Right atrium auricular region (tissue), 2 donors: ENCODE data around the gene ZCCHC13. TPM values are rescaled to one million over a fixed set of nuclear protein-coding genes. Genes with fewer than 3 reads are reported as not detected.

Source experiments
- DNase-seq: peaks from one replicate; pipeline ENCODE4 v3.0.0-alpha.2; 2019; ENCODE audit warnings: low spot score
- H3K27ac ChIP-seq, 2 donors: fragments of 200-600 bp; sonication (generic); 1 replicate in 1 of 2; 2 replicates in 1 of 2; pipeline ENCODE4 v1.5.1; 2016 to 2019
- H3K27me3 ChIP-seq, 2 donors: fragments of 200-600 bp; sonication (generic); one replicate each; pipeline versions ENCODE4 v1.5.1 to v1.6.0; 2017 to 2019
- H3K36me3 ChIP-seq: fragments of 200-600 bp; sonication (generic); one replicate; pipeline ENCODE4 v1.5.1; 2016
- H3K4me1 ChIP-seq, 2 donors: fragments of 200-600 bp; sonication (generic); one replicate each; pipeline versions ENCODE4 v1.5.1 to v1.6.0; 2017 to 2019
- H3K4me3 ChIP-seq, 2 donors: fragments of 200-600 bp; sonication (generic); 1 replicate in 1 of 2; 2 replicates in 1 of 2; pipeline ENCODE4 v1.5.1; 2017 to 2019; ENCODE audit warnings: mild to moderate bottlenecking in 1 of 2, moderate library complexity in 1 of 2
- H3K9me3 ChIP-seq, 2 donors: fragments of 200-600 bp; sonication (generic); one replicate each; pipeline ENCODE4 v1.5.1; 2019
- CTCF ChIP-seq, 2 donors: fragments of 200-600 bp; sonication (generic); IDR thresholded peaks; one replicate each; pipeline ENCODE4 v1.5.1; 2019; ENCODE audit warnings: antibody characterized with exemption in 2 of 2
- total RNA-seq, 2 donors: library from RNA; depleted of rRNA; stranded (reverse); fragments of >200 nt; gene quantifications; one replicate each; pipeline ENCODE4 v1.1.0, GENCODE V29; 2016

ZCCHC13 gene
- total RNA-seq, 2 donors from 2014 or later = not detected

- Histone ChIP-seq H3K4me1 (peaks cover 0 to 21% of the 10 kb centered on the region in 2 donors), H3K27ac (no peak overlapping the region), H3K9me3 (no peaks in the 10 kb centered on the region), H3K27me3 (no peaks in the 10 kb centered on the region), H3K36me3 (no peaks in the 10 kb centered on the region), H3K4me3 (no peak overlapping the region)
- TF ChIP-seq CTCF (IDR thresholded peaks at IDR 0.05) = no peak
- no peak for DNase-seq
Observed at GRCh38 chrX:74286950-74287740, 16.8 kb upstream of the ZCCHC13 start.

GRCh38 chrX:74291577-74291963, 12.4 kb upstream of the ZCCHC13 start:
- Histone ChIP-seq H3K27me3 (no peaks in the 10 kb centered on the region), H3K4me3 (peak overlapping the region; percentile 51 to 56), H3K4me1 (peaks cover 0 to 11% of the 10 kb centered on the region in 2 donors), H3K27ac (peak overlapping the region; percentile 84 to 86), H3K36me3 (no peaks in the 10 kb centered on the region), H3K9me3 (no peaks in the 10 kb centered on the region)
- no peak for TF ChIP-seq CTCF (IDR thresholded peaks at IDR 0.05)
- DNase-seq = no peak

- TF ChIP-seq CTCF (IDR thresholded peaks at IDR 0.05) = peak in 1 of 2 donors; percentile 50
- Histone ChIP-seq H3K36me3 (no peaks in the 10 kb centered on the region), H3K9me3 (no peaks in the 10 kb centered on the region), H3K4me1 (peaks cover 0 to 11% of the 10 kb centered on the region in 2 donors), H3K27me3 (no peaks in the 10 kb centered on the region), H3K27ac (peak overlapping the region; percentile 84 to 86), H3K4me3 (peak overlapping the region; percentile 51 to 56)
- DNase-seq = peak; percentile 94
Observed at GRCh38 chrX:74291964-74292807, 11.8 kb upstream of the ZCCHC13 start.

GRCh38 chrX:74292808-74293123, 11.2 kb upstream of the ZCCHC13 start:
- peak overlapping the region; percentile 84 to 86 for H3K27ac ChIP-seq
- TF ChIP-seq CTCF (IDR thresholded peaks at IDR 0.05) = peak in 1 of 2 donors; percentile 1
- no peak for DNase-seq
- peak overlapping the region; percentile 51 to 56 for H3K4me3 ChIP-seq
- no peaks in the 10 kb centered on the region for H3K27me3 ChIP-seq
- H3K9me3 ChIP-seq = no peaks in the 10 kb centered on the region
- no peaks in the 10 kb centered on the region for H3K36me3 ChIP-seq
- peaks cover 0 to 11% of the 10 kb centered on the region in 2 donors for H3K4me1 ChIP-seq

GRCh38 chrX:74293343-74293946, 10.5 kb upstream of the ZCCHC13 start:
- H3K9me3 ChIP-seq = no peaks in the 10 kb centered on the region
- no peaks in the 10 kb centered on the region for H3K36me3 ChIP-seq
- peak; percentile 76 for DNase-seq
- peak overlapping the region; percentile 84 to 86 for H3K27ac ChIP-seq
- no peaks in the 10 kb centered on the region for H3K27me3 ChIP-seq
- TF ChIP-seq CTCF (IDR thresholded peaks at IDR 0.05) = no peak
- H3K4me1 ChIP-seq = peaks cover 0 to 5% of the 10 kb centered on the region in 2 donors
- H3K4me3 ChIP-seq = peak overlapping the region; percentile 51 to 56
